Measurements from ENCODE around the gene RAB21. TPM values are rescaled to one million over a fixed set of nuclear protein-coding genes. Genes with fewer than 3 reads are reported as not detected.
A peak's percentile ranks its signal among the peaks of the same experiment; 100 is the strongest.

RAB21 gene
- total RNA-seq, 1 experiment from 2014 or later: 53.0 TPM

- H3K9me3 ChIP-seq (ENCODE audit: control insufficient read depth, low read depth, low read length): no peaks in the 10 kb centered on the region
- H3K79me1 ChIP-seq (ENCODE audit: insufficient read depth, low read depth, low read length, poor library complexity, severe bottlenecking): no peaks in the 10 kb centered on the region
- no CpG with 5 or more reads among the region's 5 CpGs for WGBS (ENCODE audit: extremely low coverage, insufficient read length, low lambda C conversion rate)
- no peak overlapping the region for H2BK15ac ChIP-seq (ENCODE audit: low read depth, low read length)
- Mint-ChIP-seq H3K9me3 (no peaks in the 10 kb centered on the region), H3K36me3 (ENCODE audit: insufficient read depth in 1 of 3, low read depth in 3 of 3) (peaks cover 6 to 19% (median 15%) of the 10 kb centered on the region in 3 experiments; a peak in 6 of 7 replicates), H3K4me3 (no peak overlapping the region), H3K27me3 (ENCODE audit: low read depth) (no peaks in the 10 kb centered on the region), H3K4me1 (peaks cover 13 to 14% of the 10 kb centered on the region in 2 experiments), H3K27ac (peak overlapping the region in 1 of 3 experiments; percentile 62; a peak in 2 of 7 replicates)
- no peaks in the 10 kb centered on the region for H3K27me3 ChIP-seq (ENCODE audit: insufficient read depth, low read length)
- no peaks in the 10 kb centered on the region for H4K20me1 ChIP-seq (ENCODE audit: control insufficient read depth, insufficient read depth, insufficient read length)
- no peak for TF ChIP-seq CTCF (conservative IDR thresholded peaks at IDR 0.05)
- H2BK120ac ChIP-seq (ENCODE audit: low read depth, low read length, poor library complexity, severe bottlenecking): no peak overlapping the region
- H2AFZ ChIP-seq (ENCODE audit: low read length): no peak overlapping the region
- H3K4me2 ChIP-seq (ENCODE audit: insufficient read depth, insufficient read length, low read length): no peak overlapping the region
- no peak overlapping the region for H2BK12ac ChIP-seq (ENCODE audit: insufficient read length, low read depth, low read length)
- no peak overlapping the region for H3K56ac ChIP-seq (ENCODE audit: insufficient read length, low read depth, low read length)
- no peak overlapping the region for H3K14ac ChIP-seq (ENCODE audit: insufficient read depth, low read length)
- H3K79me2 ChIP-seq (ENCODE audit: insufficient read depth, low read length): peaks cover 24% of the 10 kb centered on the region
- no peak overlapping the region for H2BK20ac ChIP-seq (ENCODE audit: low read depth, low read length, poor library complexity, severe bottlenecking)
- H4K5ac ChIP-seq (ENCODE audit: insufficient read length, low read depth, low read length): no peak overlapping the region
- no peaks in the 10 kb centered on the region; the same call in 1 of the 2 replicates for H3K4me1 ChIP-seq (ENCODE audit: insufficient read depth, low read length)
- H3K4ac ChIP-seq (ENCODE audit: low read depth, low read length): no peak overlapping the region
- H4K91ac ChIP-seq (ENCODE audit: insufficient read length, low read depth, low read length): no peak overlapping the region
- no peak overlapping the region for H3K18ac ChIP-seq (ENCODE audit: insufficient read length, low read depth, low read length)
- no peak overlapping the region for H3K27ac ChIP-seq (ENCODE audit: insufficient read length, low read depth, low read length)
- no peak overlapping the region for H2AK5ac ChIP-seq (ENCODE audit: insufficient read length, low read length)
- no peak overlapping the region for H3K23ac ChIP-seq (ENCODE audit: insufficient read length, low read depth, low read length)
- H3K9ac ChIP-seq (ENCODE audit: extremely low read depth, insufficient read length, low read length): no peak overlapping the region
- no peak overlapping the region for H4K8ac ChIP-seq (replicated peaks; ENCODE audit: insufficient read length, low read depth, low read length)
- H3T11ph ChIP-seq (ENCODE audit: low read length): no peak overlapping the region
- DNase-seq: no peak
- no peaks in the 10 kb centered on the region for H3K23me2 ChIP-seq (ENCODE audit: insufficient read length, low read depth, low read length, poor library complexity, severe bottlenecking)
- no peak overlapping the region for H2BK5ac ChIP-seq (ENCODE audit: insufficient read length, low read length)
These were observed 12.5 kb downstream of the RAB21 start for GRCh38 chr12:71767183-71767582.

Measured in H9 (cell line).